Mammary epithelial cell (primary cell): ENCODE measurements around the gene NAMPT.

Experiments used
- CTCF ChIP-seq, 2 donors: IDR thresholded peaks in 1 of 2; conservative IDR thresholded peaks in 1 of 2; 2 replicates each; pipeline ENCODE4 v1.5.1; 2011 to 2012; ENCODE audit warnings: inconsistent platforms in 2 of 2, low read length in 2 of 2, mild to moderate bottlenecking in 2 of 2, control low read depth in 1 of 2, low read depth in 1 of 2; ENCODE audit not compliant: insufficient read depth in 1 of 2; ENCODE audit errors: extremely low read depth in 1 of 2
- EZH2 ChIP-seq: IDR thresholded peaks from 2 replicates; pipeline ENCODE4 v1.6.1; 2012; ENCODE audit warnings: low read length, inconsistent platforms, borderline replicate concordance

- TF ChIP-seq CTCF (conservative IDR thresholded peaks at IDR 0.05 in 1 of 2, IDR thresholded peaks at IDR 0.05 in 1 of 2; ENCODE audit: extremely low read depth in 1 of 2, insufficient read depth in 1 of 2, low read depth in 1 of 2, low read length in 2 of 2) = no peak
- TF ChIP-seq EZH2 = no peak
Observed at GRCh38 chr7:106304568-106304967, 19.8 kb upstream of the NAMPT start.
